HG03045 (cell line): ENCODE data around the gene PLXNC1.
A peak's percentile ranks its signal among the peaks of the same experiment; 100 is the strongest.

ENCODE experiments used
- ATAC-seq: cut with Tn5 transposase; IDR thresholded peaks from one replicate; pipeline ENCODE4 v1.9.1; 2021; ENCODE audit warnings: mild to moderate bottlenecking, moderate library complexity; ENCODE audit not compliant: unreplicated experiment

The PLXNC1 gene

DNA sequence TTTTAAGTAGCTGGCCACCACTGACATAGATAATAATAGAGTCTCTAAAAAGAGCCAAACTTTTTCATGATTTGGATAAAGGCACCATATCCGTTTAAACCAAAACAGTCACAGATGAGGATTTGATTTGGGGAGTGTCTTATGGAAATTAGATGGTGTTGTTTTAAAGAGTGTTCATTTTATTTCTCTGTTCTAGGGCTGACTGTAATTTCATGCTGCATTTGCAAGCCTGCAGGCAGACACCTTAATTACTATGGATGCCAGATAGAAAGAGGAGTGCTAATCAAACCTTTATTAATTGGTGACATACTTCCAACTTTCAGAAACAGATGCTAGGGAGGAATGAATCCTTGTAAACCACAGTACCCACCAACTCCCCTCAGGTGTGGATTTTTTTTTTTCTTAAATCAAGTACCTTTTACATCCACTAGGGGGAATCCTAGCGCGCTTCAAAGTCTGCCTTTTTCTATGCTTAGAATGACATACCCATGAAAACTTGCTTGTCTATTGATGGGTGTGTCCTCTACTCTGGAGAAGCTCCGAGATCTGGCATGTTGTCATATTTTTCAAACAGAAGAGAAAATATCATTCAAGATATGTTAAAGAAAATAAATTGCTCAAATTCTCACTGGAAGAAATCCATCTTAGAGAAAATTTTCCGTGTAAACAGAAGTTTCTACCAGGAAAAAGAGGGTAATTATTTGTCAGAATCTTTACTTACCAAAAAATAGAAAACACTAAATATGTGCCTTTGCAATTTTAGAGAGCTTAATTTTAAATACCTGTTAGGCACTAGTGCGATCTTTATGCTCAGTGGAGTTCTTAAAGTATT lies 14.2 kb upstream of the PLXNC1 start:
- no peak for ATAC-seq

DNA sequence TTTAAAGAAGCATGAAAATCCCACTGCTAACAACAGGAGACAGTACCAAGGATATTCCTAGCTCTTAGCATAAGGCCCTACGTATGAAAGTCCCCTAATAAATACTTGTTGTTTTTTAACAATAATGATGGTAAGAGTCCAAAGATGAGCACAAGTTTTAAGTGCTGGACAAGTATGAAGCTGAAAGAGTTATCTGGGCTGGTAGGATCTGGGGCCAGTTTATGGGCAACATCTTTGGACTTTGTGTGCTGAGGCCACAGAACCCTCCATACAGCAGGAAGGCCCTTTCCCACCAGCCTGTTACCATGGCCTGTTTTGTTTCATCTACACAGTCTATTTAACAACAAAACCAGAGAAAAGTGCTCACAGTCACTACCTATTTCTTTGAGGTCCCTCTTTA lies 12.5 kb upstream of the PLXNC1 start:
- ATAC-seq = no peak

DNA sequence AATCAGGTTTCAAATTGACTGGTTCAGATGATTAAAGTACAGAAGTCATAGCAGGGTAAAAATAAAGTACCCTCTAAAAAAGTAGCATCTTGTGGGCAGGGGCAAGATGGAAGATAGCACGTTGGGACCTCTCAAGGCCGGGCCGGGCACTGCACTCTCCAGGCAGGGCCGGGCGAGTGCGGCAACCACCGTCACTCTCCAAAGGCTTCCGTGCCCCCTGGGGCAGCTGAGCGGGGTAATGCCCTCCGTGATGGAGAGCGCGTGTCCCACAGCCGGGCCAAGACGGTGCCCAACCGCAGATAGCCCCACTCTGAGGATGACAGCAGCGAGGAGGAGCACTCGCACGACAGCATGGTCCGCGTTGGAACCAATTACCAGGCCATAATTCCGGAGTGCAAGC lies 8.6 kb upstream of the PLXNC1 start:
- no peak for ATAC-seq

DNA sequence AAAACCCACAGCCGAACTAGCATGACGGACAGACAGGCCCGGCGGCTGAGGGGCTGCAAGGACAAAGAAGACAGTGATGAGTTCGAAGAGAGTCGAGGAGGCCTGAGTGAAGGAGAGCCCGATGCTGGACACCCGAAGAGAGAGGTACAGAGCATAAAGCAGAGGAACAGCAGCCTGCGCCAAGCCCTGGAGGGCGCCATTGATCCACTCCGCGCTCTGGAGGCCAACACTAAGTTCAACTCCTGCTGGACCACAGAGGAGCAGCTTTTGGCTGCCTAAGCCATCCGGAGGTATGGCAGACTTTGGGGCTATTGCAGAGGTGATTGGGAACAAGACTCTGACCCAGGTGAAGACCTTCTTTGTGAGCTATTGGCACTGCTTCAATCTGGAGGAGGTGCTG lies 7.8 kb upstream of the PLXNC1 start:
- ATAC-seq = peak; percentile 53

DNA sequence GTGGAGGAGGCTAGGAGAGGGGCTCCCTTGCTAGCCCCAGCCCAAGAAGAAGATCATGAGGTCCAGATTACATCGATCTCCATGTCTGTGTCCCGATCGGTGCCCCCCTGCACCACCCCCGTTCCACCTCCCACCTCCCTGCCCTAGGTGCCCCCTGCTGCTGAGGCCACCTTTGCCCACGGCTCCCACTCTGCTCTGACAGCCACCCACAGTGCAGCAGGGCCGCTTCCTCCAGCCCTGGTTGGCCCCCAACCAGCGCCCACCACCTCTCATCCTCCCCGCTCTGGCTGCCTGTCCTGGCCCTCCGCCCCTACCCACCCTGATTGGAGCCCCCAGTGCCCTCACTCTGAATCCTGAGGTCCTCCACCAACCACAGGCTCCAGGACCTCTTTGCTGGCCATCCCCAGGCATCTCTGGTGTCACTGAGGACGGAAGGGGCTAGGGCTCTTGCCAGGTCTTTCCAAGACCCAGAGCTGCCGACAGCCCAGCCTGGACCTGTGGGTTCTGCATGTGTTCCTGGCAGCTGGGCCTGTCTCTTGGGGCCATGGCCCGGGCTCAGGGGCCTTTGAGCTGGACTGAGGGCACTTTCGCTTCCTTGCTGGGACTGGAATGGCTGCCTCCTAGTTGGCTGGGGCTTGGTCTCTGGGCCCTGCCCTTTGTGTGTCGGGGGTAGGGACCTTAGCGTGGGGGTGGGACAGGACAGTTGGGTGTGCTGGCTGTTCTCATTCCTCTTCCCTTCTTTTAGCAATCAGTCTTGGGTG lies 7.2 kb upstream of the PLXNC1 start:
- ATAC-seq = no peak

DNA sequence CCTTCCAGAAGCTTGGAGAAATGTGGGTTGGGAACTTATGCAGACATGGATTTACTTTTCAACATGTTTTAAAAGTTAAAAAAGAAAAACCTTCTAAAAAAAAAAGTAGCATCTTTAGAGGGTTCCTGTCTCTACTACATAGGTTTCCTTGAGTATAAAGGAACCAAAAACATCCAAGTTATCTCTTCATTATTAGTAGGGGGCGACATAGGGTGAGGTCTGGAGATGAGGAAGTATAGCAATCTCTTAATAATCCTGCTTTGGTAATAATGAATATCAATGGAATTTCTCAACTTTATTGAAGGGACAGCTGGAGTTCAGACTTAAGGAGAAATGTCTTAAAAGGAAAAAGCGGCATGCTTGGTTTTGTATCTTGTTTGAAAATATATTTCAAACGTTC lies 6.5 kb upstream of the PLXNC1 start:
- ATAC-seq = no peak

DNA sequence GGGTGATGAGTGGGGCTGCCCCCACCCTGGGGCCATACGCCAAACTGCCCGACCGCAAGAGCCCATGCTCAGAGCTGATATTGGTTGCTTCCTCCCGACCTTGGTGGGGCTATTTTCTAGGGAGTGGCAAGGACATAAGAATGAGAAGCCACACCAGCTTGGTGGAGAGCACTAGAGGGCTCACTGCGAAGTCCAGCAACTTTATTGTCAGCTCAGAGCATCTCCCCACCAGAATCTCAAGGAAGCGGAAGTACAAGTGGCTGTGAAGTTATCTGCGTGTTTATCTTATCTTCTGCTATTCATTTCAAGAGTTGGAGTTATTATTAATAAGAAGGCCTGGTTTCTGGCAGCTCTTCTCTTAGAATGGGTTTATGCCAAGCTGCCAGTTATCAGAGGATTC lies 4.9 kb upstream of the PLXNC1 start:
- ATAC-seq = no peak

DNA sequence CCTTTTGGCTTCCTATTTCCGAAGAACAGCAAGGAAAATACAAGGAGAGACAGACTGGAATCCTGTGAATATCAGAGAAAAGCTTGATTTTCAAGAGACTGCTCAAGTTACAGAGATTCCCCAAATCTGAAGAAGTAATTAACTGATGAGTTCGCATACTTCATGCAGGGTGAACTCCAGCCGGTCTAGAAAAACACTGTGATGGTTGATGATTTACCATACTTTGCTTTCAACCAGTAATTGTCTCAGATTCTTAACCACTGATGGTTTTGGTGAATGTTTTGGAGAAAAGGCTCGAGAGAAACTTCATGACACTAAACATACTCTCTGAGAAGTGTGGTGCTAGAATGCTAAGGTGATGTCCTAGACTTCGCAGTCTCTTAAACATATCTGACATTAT lies 4.4 kb upstream of the PLXNC1 start:
- ATAC-seq = no peak

DNA sequence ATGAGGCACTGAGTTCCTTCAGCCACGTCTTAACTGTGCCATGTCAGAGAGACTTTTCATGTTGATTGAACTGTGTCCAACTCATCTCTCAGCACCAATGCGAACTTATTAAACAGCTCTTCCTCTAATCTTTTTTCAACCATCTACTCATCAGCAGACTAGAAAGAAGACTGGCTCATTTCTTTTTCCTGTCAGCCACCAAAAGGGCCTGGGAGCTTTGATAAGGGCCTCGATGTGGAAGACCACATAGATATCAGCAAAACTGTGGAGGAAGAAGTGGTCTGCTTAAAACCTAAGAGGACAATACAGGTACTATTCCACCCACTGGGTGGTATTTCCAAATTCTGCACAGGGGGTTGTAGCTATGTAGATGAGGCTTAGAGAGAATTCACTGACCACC lies 3.6 kb upstream of the PLXNC1 start:
- no peak for ATAC-seq

DNA sequence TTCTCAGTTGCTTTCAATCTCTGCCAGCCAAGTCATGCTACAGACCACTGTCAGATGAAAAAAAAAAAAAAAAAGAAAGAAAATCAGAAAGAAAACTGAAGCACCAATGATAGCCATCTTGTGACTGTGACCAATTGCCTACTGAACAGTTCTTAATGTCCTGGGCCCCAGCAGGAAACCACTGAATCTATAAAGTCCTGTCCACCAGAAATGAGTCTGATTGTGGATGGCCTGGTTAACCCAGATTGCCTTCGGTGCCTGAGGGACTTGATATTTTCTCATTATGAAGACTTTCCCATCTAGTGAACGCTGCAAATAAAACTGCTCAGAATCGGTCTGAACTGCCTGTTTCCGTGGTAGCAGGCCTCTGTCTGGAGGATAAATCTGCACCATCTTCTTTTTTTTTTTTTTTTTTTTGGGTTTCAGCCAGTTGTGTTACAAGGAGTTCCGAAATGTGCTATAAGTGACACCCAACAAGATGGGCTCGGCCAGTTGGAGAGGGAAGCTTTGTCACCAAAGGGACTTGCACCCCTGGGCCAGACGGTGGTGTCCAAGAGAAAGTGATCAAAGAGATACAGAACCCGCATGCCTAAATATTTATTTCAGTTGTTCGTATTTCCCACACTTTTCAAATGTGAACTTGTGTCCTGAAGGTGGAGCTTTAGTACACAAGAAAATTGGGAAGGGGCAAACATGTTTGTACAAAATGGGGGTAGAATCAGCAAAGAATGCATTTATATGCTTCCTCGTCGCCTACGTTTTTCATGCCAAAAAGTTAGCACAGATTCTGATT lies 3.0 kb upstream of the PLXNC1 start:
- no peak for ATAC-seq

DNA sequence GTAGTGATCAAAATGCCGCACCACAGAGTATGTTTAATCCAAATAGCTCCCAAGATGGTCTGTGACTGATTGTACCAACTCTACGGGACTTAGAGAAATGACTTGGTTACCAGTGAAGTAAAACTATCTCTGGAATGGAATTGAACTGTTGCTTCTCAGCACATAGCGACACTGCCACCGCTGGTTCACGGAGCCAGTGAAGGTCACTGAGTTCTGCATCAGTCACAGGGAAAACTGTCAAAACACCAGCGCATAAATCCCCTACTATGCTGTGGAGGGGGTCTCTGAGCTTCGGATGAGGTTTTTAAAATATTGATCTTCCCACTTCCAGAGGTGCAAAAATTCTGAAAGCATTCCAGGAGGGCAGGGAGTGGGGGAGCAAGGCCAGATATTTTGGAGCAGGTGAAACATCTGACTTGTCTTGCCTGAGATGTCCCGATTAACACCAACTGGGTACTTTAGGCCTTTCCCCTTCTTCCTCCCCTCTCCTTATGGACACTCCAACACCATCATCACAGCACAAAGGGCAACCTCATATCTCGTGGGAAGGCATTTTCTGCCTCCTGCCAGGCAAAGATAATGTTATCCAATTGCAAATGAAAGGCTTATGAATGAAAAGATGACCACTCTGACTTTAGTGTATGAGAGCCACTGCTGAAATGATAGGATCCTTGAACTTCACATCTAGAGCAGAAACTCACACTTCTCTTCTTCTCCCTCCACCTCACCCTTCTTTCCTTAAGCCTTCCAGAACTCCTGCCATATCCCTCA lies 2.0 kb upstream of the PLXNC1 start:
- ATAC-seq = no peak

DNA sequence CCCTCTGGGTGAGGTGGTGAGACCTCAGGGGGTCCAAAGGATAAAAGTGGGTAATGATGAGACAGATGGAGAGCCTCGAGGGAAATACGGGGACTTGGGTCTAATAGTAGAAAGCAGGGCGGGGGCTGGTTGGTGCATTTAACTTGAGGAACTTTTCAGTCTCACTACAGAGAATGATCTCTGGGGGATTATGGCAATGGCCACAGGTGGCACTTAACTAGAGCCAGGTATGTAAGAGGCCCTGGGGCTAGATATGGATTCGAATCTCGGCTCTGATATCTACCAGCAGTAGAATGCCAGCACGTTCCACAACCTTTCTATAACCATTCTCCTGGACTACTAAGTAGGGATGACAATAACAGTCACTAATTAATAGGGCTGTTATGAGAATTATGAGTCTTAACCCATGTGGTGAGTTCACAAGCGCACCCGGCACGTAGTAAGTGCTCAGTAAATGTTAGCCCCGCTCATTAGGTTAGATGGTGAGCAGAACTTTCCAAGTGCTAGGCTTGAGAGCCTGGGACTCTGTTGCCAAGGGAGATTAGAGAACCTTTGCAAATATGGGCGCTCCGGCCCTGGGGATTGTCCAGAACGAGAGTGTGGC lies 888 bp upstream of the PLXNC1 start:
- ATAC-seq = no peak

DNA sequence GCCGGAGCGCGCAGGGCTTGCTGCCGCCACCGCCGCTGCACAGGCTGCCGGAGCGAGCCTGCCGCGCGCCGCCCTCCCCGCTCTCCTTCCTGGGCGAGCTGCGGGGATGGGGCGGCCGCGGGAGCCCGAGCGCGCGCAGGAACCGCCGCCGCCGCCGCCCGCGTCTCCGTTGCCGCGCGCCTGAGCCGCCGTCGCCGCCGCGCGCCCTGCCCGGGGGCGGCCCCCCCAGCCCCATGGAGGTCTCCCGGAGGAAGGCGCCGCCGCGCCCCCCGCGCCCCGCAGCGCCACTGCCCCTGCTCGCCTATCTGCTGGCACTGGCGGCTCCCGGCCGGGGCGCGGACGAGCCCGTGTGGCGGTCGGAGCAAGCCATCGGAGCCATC lies 352 bp downstream of the PLXNC1 start:
- ATAC-seq = peak; percentile 5

DNA sequence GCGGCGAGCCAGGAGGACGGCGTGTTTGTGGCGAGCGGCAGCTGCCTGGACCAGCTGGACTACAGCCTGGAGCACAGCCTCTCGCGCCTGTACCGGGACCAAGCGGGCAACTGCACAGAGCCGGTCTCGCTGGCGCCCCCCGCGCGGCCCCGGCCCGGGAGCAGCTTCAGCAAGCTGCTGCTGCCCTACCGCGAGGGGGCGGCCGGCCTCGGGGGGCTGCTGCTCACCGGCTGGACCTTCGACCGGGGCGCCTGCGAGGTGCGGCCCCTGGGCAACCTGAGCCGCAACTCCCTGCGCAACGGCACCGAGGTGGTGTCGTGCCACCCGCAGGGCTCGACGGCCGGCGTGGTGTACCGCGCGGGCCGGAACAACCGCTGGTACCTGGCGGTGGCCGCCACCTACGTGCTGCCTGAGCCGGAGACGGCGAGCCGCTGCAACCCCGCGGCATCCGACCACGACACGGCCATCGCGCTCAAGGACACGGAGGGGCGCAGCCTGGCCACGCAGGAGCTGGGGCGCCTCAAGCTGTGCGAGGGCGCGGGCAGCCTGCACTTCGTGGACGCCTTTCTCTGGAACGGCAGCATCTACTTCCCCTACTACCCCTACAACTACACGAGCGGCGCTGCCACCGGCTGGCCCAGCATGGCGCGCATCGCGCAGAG lies 873 bp downstream of the PLXNC1 start:
- ATAC-seq = peak; percentile 21

DNA sequence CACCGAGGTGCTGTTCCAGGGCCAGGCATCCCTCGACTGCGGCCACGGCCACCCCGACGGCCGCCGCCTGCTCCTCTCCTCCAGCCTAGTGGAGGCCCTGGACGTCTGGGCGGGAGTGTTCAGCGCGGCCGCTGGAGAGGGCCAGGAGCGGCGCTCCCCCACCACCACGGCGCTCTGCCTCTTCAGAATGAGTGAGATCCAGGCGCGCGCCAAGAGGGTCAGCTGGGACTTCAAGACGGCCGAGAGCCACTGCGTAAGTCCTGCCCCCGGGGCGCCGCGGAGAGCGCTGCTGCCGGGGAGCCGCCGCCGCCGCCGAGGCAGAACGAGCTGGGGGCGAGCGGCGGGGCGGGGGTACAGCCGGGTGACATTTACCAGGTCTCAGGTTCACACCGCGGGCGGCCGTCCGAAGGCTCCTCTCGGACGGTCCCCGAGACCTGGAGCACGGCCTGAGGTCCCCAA lies 1.4 kb downstream of the PLXNC1 start:
- ATAC-seq = peak; percentile 8

DNA sequence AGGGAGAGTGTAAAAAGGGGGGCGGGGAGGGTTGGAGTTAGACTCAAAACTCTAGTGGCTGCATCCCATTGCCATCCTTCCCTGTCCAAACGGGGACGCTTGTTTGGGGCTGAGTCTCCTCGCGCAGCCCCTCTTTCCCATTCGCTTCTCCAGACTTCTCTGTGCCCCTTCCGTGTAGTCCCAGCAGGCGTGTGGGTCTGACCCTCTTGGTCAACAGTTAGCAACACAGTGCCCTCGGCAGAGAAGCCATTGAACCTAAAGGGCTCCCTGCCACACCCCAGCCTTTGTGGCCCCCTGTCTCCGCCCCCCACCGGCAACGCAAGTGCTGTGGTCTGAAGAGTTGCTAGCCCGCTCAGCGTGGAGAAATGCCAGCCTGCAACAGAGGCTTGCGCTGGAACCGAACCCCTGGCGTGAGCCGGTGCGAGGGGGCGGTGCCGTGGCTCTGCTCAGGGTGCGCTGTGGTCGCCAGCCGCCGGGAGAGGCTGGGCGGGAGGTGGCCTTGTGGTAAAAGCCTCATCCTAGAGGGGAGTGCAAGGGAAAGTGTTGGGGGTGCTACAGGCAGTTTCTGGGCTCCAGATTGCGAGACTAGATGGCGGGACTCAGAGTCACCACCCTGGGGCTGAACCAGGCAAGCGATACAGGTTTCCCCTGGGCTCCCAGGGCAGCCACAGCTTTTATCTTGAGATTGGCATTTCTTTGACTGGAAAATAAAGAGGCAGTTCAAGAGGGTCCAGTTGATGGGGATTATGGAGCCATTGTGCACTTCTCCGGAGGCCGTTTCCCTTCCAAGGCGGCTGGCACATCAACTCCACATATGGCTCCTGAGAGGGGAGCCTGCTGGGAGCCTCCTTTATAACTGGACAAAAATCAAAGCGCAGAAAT lies 2.1 kb downstream of the PLXNC1 start:
- ATAC-seq = no peak

DNA sequence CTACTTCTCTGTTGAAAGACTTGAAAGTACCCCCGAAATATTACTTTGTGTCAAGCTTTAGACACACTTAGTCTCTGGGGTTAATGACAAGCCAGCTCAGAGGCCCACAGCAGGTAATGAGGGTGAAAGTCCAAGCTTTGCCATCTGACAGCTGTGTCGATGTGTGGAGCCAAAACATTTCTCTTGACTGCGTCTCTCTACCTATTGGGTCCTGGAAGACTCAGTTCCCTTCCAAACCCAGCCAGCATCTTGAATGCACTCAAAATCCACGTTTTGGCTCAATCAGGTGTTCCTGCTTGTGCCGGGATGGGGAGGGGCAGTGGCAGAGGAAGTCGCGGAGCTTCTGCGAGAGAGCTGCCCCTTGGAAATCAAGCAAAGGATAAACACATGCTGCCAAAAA lies 3.2 kb downstream of the PLXNC1 start:
- ATAC-seq = no peak

DNA sequence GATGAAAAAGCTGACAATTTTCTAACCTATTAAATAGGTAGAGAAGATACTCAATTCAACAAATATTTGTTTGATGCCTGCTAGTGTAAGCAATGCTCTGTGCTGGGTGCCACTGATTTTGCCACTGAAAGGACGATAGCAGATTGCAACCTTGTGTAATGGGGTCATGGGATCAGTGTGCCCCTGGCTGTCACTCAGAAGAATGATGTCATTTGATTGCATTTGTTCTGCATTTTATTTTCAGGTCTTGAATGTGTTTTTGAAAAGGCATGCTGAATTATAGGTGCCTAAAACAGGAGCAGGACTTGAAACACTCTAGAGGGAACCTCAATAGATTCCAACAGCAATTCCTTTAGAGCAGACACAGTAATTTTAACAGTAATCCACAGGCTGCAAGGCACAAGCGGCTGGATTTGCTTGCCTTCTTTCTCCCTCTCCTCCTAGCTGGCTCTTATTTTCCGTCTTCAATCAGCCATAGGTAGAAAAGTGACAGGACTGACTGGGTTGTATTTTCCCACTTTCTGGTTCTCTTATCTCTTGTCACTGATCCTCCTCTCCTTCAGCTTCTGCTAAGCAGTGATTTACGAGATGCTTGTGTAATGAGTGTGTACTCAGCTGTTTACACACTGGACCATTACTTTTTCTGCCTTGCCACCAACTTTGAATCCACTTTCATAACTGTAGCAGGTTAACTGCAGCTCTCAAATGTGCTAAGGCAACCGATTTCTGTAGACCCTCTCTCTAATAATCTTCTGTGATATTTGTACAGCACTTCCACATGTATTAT lies 4.1 kb downstream of the PLXNC1 start:
- no peak for ATAC-seq
